H9 (cell line): Measurements from ENCODE around the gene SDK1. TPM values are rescaled to one million over a fixed set of nuclear protein-coding genes. Genes with fewer than 3 reads are reported as not detected.

Source experiments
- DNase-seq: peaks from one replicate; pipeline ENCODE4 v3.0.0-alpha.2; 2017
- H2AFZ ChIP-seq: one replicate; pipeline ENCODE4 v1.6.1; 2013; ENCODE audit warnings: mild to moderate bottlenecking, low read length, control low read depth, moderate library complexity
- H2AK5ac ChIP-seq: 2 replicates; pipeline ENCODE4 v1.6.1; 2013; ENCODE audit warnings: low read length, control low read depth, mixed read lengths; ENCODE audit not compliant: insufficient read length
- H2BK120ac ChIP-seq: one replicate; pipeline ENCODE4 v1.6.1; 2013; ENCODE audit warnings: low read depth, mild to moderate bottlenecking, low read length, control low read depth, inconsistent platforms; ENCODE audit not compliant: poor library complexity, severe bottlenecking
- H2BK12ac ChIP-seq: 2 replicates; pipeline ENCODE4 v1.6.1; 2013; ENCODE audit warnings: low read length, control low read depth, mixed read lengths, low read depth; ENCODE audit not compliant: insufficient read length
- H2BK15ac ChIP-seq: 2 replicates; pipeline ENCODE4 v1.6.1; 2013; ENCODE audit warnings: low read depth, low read length, control low read depth
- H2BK20ac ChIP-seq: one replicate; pipeline ENCODE4 v1.6.1; 2013; ENCODE audit warnings: low read depth, mild to moderate bottlenecking, low read length, control low read depth, inconsistent platforms; ENCODE audit not compliant: poor library complexity, severe bottlenecking
- H2BK5ac ChIP-seq: 2 replicates; pipeline ENCODE4 v1.6.1; 2013; ENCODE audit warnings: low read length, control low read depth, mixed read lengths; ENCODE audit not compliant: insufficient read length
- H3K14ac ChIP-seq: 2 replicates; pipeline ENCODE4 v1.6.1; 2013; ENCODE audit warnings: low read length, control low read depth; ENCODE audit not compliant: insufficient read depth
- H3K18ac ChIP-seq: 2 replicates; pipeline ENCODE4 v1.6.1; 2013; ENCODE audit warnings: low read depth, mild to moderate bottlenecking, mixed read lengths, low read length, control low read depth; ENCODE audit not compliant: insufficient read length
- H3K23ac ChIP-seq: 2 replicates; pipeline ENCODE4 v1.6.1; 2013; ENCODE audit warnings: low read length, control low read depth, mixed read lengths, low read depth; ENCODE audit not compliant: insufficient read length
- H3K23me2 ChIP-seq: 2 replicates; pipeline ENCODE4 v1.6.1; 2013; ENCODE audit warnings: low read depth, mild to moderate bottlenecking, mixed read lengths, low read length, control low read depth; ENCODE audit not compliant: insufficient read length, poor library complexity, severe bottlenecking
- H3K27ac ChIP-seq: 2 replicates; pipeline ENCODE4 v1.5.1; 2013; ENCODE audit warnings: low read length, control low read depth, mixed read lengths, low read depth; ENCODE audit not compliant: insufficient read length
- H3K27me3 ChIP-seq: 2 replicates; pipeline ENCODE4 v1.6.1; 2013; ENCODE audit warnings: low read length, control low read depth, inconsistent platforms; ENCODE audit not compliant: insufficient read depth
- H3K4ac ChIP-seq: 2 replicates; pipeline ENCODE4 v1.6.1; 2013; ENCODE audit warnings: low read depth, mild to moderate bottlenecking, control low read depth, inconsistent platforms, low read length, moderate library complexity
- H3K4me1 ChIP-seq: 2 replicates; pipeline ENCODE4 v1.6.1; 2013; ENCODE audit warnings: low read length, control low read depth, inconsistent platforms; ENCODE audit not compliant: insufficient read depth
- H3K4me2 ChIP-seq: 2 replicates; pipeline ENCODE4 v1.6.1; 2013; ENCODE audit warnings: low read length, control low read depth, mixed read lengths; ENCODE audit not compliant: insufficient read length, insufficient read depth
- H3K56ac ChIP-seq: 2 replicates; pipeline ENCODE4 v1.6.1; 2013; ENCODE audit warnings: low read depth, mild to moderate bottlenecking, mixed read lengths, low read length, control low read depth; ENCODE audit not compliant: insufficient read length
- H3K79me1 ChIP-seq: 2 replicates; pipeline ENCODE4 v1.6.1; 2013; ENCODE audit warnings: low read depth, mild to moderate bottlenecking, moderate library complexity, low read length, control low read depth, inconsistent platforms; ENCODE audit not compliant: insufficient read depth, poor library complexity, severe bottlenecking
- H3K79me2 ChIP-seq: 2 replicates; pipeline ENCODE4 v1.6.1; 2013; ENCODE audit warnings: low read length, control low read depth, inconsistent platforms; ENCODE audit not compliant: insufficient read depth
- H3K9ac ChIP-seq: 2 replicates; pipeline ENCODE4 v1.6.1; 2013; ENCODE audit warnings: low read length, control low read depth, mixed read lengths; ENCODE audit not compliant: insufficient read length; ENCODE audit errors: extremely low read depth
- H3K9me3 ChIP-seq: one replicate; pipeline ENCODE4 v1.6.1; 2013; ENCODE audit warnings: low read depth, low read length, inconsistent platforms; ENCODE audit not compliant: control insufficient read depth
- H3T11ph ChIP-seq: one replicate; pipeline ENCODE4 v1.6.1; 2013; ENCODE audit warnings: mild to moderate bottlenecking, low read length, control low read depth, inconsistent platforms
- H4K20me1 ChIP-seq: one replicate; pipeline ENCODE4 v1.6.1; 2013; ENCODE audit not compliant: control insufficient read depth, insufficient read length, insufficient read depth
- H4K5ac ChIP-seq: 2 replicates; pipeline ENCODE4 v1.6.1; 2013; ENCODE audit warnings: low read depth, mild to moderate bottlenecking, mixed read lengths, low read length, control low read depth; ENCODE audit not compliant: insufficient read length
- H4K8ac ChIP-seq: replicated peaks from 2 replicates; pipeline ENCODE4 v1.6.1; 2013; ENCODE audit warnings: low read length, control low read depth, mixed read lengths, low read depth; ENCODE audit not compliant: insufficient read length
- H4K91ac ChIP-seq: 2 replicates; pipeline ENCODE4 v1.6.1; 2013; ENCODE audit warnings: low read depth, mild to moderate bottlenecking, moderate library complexity, mixed read lengths, low read length, control low read depth; ENCODE audit not compliant: insufficient read length
- H3K27ac Mint-ChIP-seq, 3 experiments: 2 replicates in 2 of 3; 3 replicates in 1 of 3; pipeline ENCODE4 v1.8.0; 2020 to 2021; ENCODE audit warnings: mixed read lengths in 3 of 3, mild to moderate bottlenecking in 1 of 3, moderate library complexity in 1 of 3
- H3K27me3 Mint-ChIP-seq: 2 replicates; pipeline ENCODE4 v1.8.0; 2021; ENCODE audit warnings: low read depth, mild to moderate bottlenecking, moderate library complexity, mixed read lengths
- H3K36me3 Mint-ChIP-seq, 3 experiments: 2 replicates in 2 of 3; 3 replicates in 1 of 3; pipeline ENCODE4 v1.8.0; 2020 to 2021; ENCODE audit warnings: low read depth in 3 of 3, mixed read lengths in 3 of 3; ENCODE audit not compliant: insufficient read depth in 1 of 3
- H3K4me1 Mint-ChIP-seq, 2 experiments: 2 replicates each; pipeline ENCODE4 v1.8.0; 2020; ENCODE audit warnings: mixed read lengths in 2 of 2
- H3K4me3 Mint-ChIP-seq, 2 experiments: 2 replicates in 1 of 2; 3 replicates in 1 of 2; pipeline ENCODE4 v1.8.0; 2020 to 2021; ENCODE audit warnings: mild to moderate bottlenecking in 2 of 2, mixed read lengths in 2 of 2, moderate library complexity in 1 of 2
- H3K9me3 Mint-ChIP-seq, 2 experiments: 2 replicates in 1 of 2; 3 replicates in 1 of 2; pipeline ENCODE4 v1.8.0; 2020; ENCODE audit warnings: mild to moderate bottlenecking in 2 of 2, mixed read lengths in 2 of 2, moderate library complexity in 1 of 2
- CTCF ChIP-seq: fragments of 200-600 bp; sonication (generic); conservative IDR thresholded peaks from 3 replicates; pipeline ENCODE4 v1.8.0; 2021; ENCODE audit warnings: antibody characterized with exemption, mild to moderate bottlenecking
- WGBS: extraction: QIAGEN DNeasy Blood & Tissue Kit; methylation state at CpG from one replicate; pipeline ENCODE4 v1.1.7; 2013; ENCODE audit warnings: missing lambda C conversion rate, low lambda C conversion rate, mixed read lengths; ENCODE audit not compliant: insufficient read length; ENCODE audit errors: extremely low coverage; 5-methylcytosine and 5-hydroxymethylcytosine counted together
- total RNA-seq: library from RNA; stranded (reverse); gene quantifications from 2 replicates; pipeline ENCODE4 v1.2.1, GENCODE V29; 2021

Gene SDK1
- total RNA-seq, 1 experiment from 2014 or later, result 8.7 TPM

DNA sequence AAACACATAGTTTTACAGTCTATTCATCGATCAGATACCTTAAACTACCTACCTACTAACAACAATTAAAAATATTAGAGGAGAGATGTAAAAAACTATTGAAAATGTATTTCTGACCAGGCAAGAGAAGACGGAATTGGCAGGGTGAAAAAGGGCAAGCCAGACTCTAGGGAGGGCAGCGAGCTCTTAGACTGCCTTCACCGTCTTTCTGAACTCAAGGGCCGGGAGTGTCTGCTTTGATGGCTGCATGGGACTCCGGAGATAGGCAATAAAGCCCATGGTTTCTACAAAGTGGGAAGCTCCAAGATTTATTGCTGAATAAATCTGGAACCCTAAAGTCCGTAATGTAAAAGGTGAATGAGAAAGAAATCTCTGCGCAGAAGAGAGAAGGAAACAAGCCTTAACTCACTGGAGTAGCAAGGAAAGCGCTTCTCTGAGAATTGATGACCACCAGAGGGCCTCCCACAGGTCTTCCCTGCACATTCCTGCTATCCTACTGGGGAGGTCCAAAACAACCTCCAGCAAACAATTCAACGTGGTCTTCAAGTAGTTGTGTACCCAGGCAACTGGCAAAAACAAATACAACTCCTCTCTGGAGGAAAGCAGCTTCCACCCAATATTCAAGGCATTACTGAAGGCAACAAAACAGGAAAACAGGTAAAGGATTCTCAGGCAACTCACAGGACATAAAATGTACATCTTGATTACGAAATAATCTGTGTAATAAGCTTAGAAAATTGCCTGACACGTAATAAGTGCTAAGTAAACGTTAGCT, 181.3 kb downstream of the SDK1 start:
- Histone ChIP-seq H2BK12ac (no peak overlapping the region), H4K5ac (no peak overlapping the region), H4K91ac (no peak overlapping the region), H2AFZ (no peak overlapping the region), H3K79me1 (no peaks in the 10 kb centered on the region), H4K20me1 (no peaks in the 10 kb centered on the region), H2BK15ac (no peak overlapping the region), H2BK5ac (no peak overlapping the region), H2BK20ac (no peak overlapping the region), H3K4ac (no peak overlapping the region), H3K23me2 (no peaks in the 10 kb centered on the region), H3T11ph (no peak overlapping the region), H3K18ac (no peak overlapping the region), H3K9ac (no peak overlapping the region), H2BK120ac (no peak overlapping the region), H4K8ac (no peak overlapping the region), H3K9me3 (no peaks in the 10 kb centered on the region), H3K23ac (no peak overlapping the region), H3K27ac (no peak overlapping the region), H3K79me2 (no peaks in the 10 kb centered on the region), H3K14ac (no peak overlapping the region), H3K4me1 (no peaks in the 10 kb centered on the region), H2AK5ac (no peak overlapping the region), H3K56ac (no peak overlapping the region), H3K4me2 (no peak overlapping the region), H3K27me3 (no peaks in the 10 kb centered on the region)
- Mint-ChIP-seq H3K9me3 (no peaks in the 10 kb centered on the region), H3K36me3 (no peaks in the 10 kb centered on the region), H3K4me1 (peaks cover 9 to 10% of the 10 kb centered on the region in 2 experiments), H3K27me3 (no peaks in the 10 kb centered on the region), H3K27ac (peak overlapping the region in 2 of 3 experiments; percentile 33 to 84; a peak in 3 of 7 replicates), H3K4me3 (no peak overlapping the region)
- peak; percentile 80 for DNase-seq
- no CpG with 5 or more reads among the region's 13 CpGs for WGBS
- peak; percentile 85 for TF ChIP-seq CTCF
